ENCODE results near the gene SPESP1. TPM values are rescaled to one million over a fixed set of nuclear protein-coding genes. Genes with fewer than 3 reads are reported as not detected.

Gene SPESP1
- total and polyA plus RNA-seq, 9 of the 15 experiments (the other 6 are each of a cell fraction or from before 2014, with no cell fraction given) = not detected

DNA sequence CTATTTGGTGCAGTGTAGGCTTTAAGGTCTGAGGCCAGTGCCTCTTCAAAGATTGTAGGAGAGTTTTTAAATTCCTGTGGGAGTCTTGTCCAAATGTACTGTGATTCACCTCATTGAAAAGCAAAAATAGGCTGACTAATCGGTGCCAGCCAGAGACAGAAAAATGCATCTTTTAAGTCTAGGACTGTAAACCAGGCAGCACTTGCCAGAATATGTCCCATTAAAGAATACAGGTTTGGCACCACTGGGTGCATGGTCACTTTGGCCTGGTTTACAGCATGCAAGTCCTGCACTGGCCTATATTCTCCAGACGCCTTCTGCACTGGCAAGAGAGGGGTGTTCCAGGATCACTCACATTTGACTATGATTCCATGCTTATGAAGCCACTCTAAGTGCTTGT, 63.8 kb downstream of the SPESP1 start:
- H4K20me1 ChIP-seq (replicated peaks; ENCODE audit: control insufficient read depth, insufficient read depth, low read length) = peaks cover 6% of the 10 kb centered on the region; the same call in 1 of the 2 replicates
- FAIRE-seq = no peak
- H3K36me3 ChIP-seq (ENCODE audit: control insufficient read depth, insufficient read depth, low read length) = no peaks in the 10 kb centered on the region
- TF ChIP-seq, protein P1, sequence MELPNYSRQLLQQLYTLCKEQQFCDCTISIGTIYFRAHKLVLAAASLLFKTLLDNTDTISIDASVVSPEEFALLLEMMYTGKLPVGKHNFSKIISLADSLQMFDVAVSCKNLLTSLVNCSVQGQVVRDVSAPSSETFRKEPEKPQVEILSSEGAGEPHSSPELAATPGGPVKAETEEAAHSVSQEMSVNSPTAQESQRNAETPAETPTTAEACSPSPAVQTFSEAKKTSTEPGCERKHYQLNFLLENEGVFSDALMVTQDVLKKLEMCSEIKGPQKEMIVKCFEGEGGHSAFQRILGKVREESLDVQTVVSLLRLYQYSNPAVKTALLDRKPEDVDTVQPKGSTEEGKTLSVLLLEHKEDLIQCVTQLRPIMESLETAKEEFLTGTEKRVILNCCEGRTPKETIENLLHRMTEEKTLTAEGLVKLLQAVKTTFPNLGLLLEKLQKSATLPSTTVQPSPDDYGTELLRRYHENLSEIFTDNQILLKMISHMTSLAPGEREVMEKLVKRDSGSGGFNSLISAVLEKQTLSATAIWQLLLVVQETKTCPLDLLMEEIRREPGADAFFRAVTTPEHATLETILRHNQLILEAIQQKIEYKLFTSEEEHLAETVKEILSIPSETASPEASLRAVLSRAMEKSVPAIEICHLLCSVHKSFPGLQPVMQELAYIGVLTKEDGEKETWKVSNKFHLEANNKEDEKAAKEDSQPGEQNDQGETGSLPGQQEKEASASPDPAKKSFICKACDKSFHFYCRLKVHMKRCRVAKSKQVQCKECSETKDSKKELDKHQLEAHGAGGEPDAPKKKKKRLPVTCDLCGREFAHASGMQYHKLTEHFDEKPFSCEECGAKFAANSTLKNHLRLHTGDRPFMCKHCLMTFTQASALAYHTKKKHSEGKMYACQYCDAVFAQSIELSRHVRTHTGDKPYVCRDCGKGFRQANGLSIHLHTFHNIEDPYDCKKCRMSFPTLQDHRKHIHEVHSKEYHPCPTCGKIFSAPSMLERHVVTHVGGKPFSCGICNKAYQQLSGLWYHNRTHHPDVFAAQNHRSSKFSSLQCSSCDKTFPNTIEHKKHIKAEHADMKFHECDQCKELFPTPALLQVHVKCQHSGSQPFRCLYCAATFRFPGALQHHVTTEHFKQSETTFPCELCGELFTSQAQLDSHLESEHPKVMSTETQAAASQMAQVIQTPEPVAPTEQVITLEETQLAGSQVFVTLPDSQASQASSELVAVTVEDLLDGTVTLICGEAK (IDR thresholded peaks at IDR 0.05) = no peak
- TF ChIP-seq, protein P1 (CRISPR knock-in tag; IDR thresholded peaks at IDR 0.05) = no peak
- no peak for TF ChIP-seq DACH1 (IDR thresholded peaks at IDR 0.05; ENCODE audit: partially characterized antibody)
- no peak for TF ChIP-seq ZBED1 (IDR thresholded peaks at IDR 0.05)
- TF ChIP-seq ZNF121 (CRISPR knock-in tag; conservative IDR thresholded peaks at IDR 0.05) = no peak
- TF ChIP-seq ZNF146 (CRISPR knock-in tag; IDR thresholded peaks at IDR 0.05; ENCODE audit: unreplicated experiment) = no peak
- TF ChIP-seq ZNF274 (IDR thresholded peaks at IDR 0.05; ENCODE audit: borderline replicate concordance, low read depth, low read length) = no peak
- no peak for TF ChIP-seq KLF10 (CRISPR knock-in tag; IDR thresholded peaks at IDR 0.05)
- TF ChIP-seq, protein P2, sequence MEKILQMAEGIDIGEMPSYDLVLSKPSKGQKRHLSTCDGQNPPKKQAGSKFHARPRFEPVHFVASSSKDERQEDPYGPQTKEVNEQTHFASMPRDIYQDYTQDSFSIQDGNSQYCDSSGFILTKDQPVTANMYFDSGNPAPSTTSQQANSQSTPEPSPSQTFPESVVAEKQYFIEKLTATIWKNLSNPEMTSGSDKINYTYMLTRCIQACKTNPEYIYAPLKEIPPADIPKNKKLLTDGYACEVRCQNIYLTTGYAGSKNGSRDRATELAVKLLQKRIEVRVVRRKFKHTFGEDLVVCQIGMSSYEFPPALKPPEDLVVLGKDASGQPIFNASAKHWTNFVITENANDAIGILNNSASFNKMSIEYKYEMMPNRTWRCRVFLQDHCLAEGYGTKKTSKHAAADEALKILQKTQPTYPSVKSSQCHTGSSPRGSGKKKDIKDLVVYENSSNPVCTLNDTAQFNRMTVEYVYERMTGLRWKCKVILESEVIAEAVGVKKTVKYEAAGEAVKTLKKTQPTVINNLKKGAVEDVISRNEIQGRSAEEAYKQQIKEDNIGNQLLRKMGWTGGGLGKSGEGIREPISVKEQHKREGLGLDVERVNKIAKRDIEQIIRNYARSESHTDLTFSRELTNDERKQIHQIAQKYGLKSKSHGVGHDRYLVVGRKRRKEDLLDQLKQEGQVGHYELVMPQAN (IDR thresholded peaks at IDR 0.05; ENCODE audit: borderline replicate concordance) = no peak
- TF ChIP-seq, protein P3, sequence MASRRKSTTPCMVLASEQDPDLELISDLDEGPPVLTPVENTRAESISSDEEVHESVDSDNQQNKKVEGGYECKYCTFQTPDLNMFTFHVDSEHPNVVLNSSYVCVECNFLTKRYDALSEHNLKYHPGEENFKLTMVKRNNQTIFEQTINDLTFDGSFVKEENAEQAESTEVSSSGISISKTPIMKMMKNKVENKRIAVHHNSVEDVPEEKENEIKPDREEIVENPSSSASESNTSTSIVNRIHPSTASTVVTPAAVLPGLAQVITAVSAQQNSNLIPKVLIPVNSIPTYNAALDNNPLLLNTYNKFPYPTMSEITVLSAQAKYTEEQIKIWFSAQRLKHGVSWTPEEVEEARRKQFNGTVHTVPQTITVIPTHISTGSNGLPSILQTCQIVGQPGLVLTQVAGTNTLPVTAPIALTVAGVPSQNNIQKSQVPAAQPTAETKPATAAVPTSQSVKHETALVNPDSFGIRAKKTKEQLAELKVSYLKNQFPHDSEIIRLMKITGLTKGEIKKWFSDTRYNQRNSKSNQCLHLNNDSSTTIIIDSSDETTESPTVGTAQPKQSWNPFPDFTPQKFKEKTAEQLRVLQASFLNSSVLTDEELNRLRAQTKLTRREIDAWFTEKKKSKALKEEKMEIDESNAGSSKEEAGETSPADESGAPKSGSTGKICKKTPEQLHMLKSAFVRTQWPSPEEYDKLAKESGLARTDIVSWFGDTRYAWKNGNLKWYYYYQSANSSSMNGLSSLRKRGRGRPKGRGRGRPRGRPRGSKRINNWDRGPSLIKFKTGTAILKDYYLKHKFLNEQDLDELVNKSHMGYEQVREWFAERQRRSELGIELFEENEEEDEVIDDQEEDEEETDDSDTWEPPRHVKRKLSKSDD (conservative IDR thresholded peaks at IDR 0.05; ENCODE audit: low read length) = no peak

More for the DNA sequence above, 63.8 kb downstream of the SPESP1 start:
- DNase-seq (ENCODE audit: extremely low read depth in 1 of 4, low spot score in 3 of 4) = no peak
- Histone ChIP-seq H3K79me2 (ENCODE audit: control insufficient read depth, insufficient read depth, low read length) (no peaks in the 10 kb centered on the region), H3K4me1 (replicated peaks in 1 of 2; ENCODE audit: control insufficient read depth in 2 of 2, insufficient read depth in 2 of 2, low read length in 2 of 2) (peaks cover 23 to 38% of the 10 kb centered on the region in 2 experiments), H3K9me1 (ENCODE audit: control insufficient read depth, insufficient read depth, low read length) (no peaks in the 10 kb centered on the region), H3K4me2 (ENCODE audit: insufficient read depth, low read length) (no peak overlapping the region), H2AFZ (ENCODE audit: low read depth, low read length) (no peak overlapping the region), H3K9me3 (replicated peaks; ENCODE audit: control insufficient read depth, insufficient read depth, low read depth, low read length) (no peaks in the 10 kb centered on the region), H3K27me3 (ENCODE audit: control insufficient read depth in 2 of 2, insufficient read depth in 2 of 2, low read length in 2 of 2) (no peaks in the 10 kb centered on the region; a peak in 1 of 5 replicates), H3K9ac (ENCODE audit: insufficient read depth in 1 of 2, low read depth in 2 of 2, low read length in 2 of 2) (no peak overlapping the region), H3K27ac (ENCODE audit: extremely low read depth, low read depth, low read length) (no peak overlapping the region), H3K4me3 (no peak overlapping the region)
- BruUV-seq (replicated peaks) = no TSS peak
- POLR2A ChIA-PET = no interaction called here
- CTCF ChIA-PET (ENCODE audit: low intra/inter-chr PET ratio) = no interaction called here
- ATAC-seq = no peak
- intact Hi-C loops (cut with micrococcal nuclease) = no loop called here
- in situ Hi-C loops (cut with MboI) = no loop called here
- WGBS (ENCODE audit: insufficient coverage, low coverage, missing lambda C conversion rate) = 69% methylated on average over 2 of the region's 2 CpGs

All from K562 (cell line).